GM13976 (cell line): Measurements from ENCODE around the gene ELMO2.

Experiments used
- DNase-seq: peaks from one replicate; pipeline ENCODE4 v3.0.0; 2012; ENCODE audit warnings: low spot score
- CTCF ChIP-seq: IDR thresholded peaks from 2 replicates; pipeline ENCODE4 v1.5.1; 2012; ENCODE audit warnings: borderline replicate concordance, mild to moderate bottlenecking; ENCODE audit not compliant: insufficient read depth; ENCODE audit errors: extremely low read depth, missing control alignments, control extremely low read depth
- in situ Hi-C: fragments of 300-500 bp; cut with MboI; formaldehyde crosslinking; loops from one replicate; pipeline ENCODE4 v1.12.0; 2022; ENCODE audit warnings: low sequenced_read_pairs, mixed read lengths, inconsistent platforms; ENCODE audit not compliant: unreplicated experiment

ELMO2 gene

GRCh38 chr20:46347841-46348803 is 58.3 kb downstream of the ELMO2 start:
- in situ Hi-C loops, result no loop called here
- no peak for DNase-seq

DNA sequence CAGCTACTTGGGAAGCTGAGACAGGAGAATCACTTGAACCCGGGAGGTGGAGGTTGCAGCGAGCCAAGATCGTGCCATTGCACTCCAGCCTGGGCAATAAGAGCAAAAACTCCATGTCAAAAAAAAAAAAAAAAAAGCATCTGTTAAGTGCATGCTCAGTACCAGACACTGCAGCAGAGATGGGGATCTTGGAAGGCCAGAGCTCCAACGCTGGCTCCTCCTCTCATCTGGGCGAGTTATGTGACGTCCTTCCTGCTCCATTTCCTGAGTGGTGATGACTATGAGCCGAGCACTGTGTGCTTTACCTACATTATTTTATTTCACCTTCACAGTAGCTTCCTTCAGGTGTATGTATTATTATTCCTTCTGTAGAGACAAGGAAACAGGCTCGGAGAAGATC is 59.6 kb downstream of the ELMO2 start:
- no peak for TF ChIP-seq CTCF
- no peak for DNase-seq
- in situ Hi-C loops, result no loop called here

More at GRCh38 chr20:46347841-46348803, 58.3 kb downstream of the ELMO2 start:
- no peak for TF ChIP-seq CTCF

- DNase-seq, result no peak
- in situ Hi-C loops, result no loop called here
- TF ChIP-seq CTCF, result no peak
Measured at GRCh38 chr20:46344488-46345162, 61.8 kb downstream of the ELMO2 start.

GRCh38 chr20:46343975-46344357 is 62.4 kb downstream of the ELMO2 start:
- TF ChIP-seq CTCF, result no peak
- DNase-seq, result no peak
- in situ Hi-C loops, result no loop called here

GRCh38 chr20:46343348-46343974 is 63.0 kb downstream of the ELMO2 start:
- no peak for TF ChIP-seq CTCF
- in situ Hi-C loops, result no loop called here
- DNase-seq, result no peak
